ENCODE data around the gene PLD1. TPM values are rescaled to one million over a fixed set of nuclear protein-coding genes. Genes with fewer than 3 reads are reported as not detected.

The PLD1 gene
- total RNA-seq, 4 donors from 2014 or later = 30.9 to 67.9 (median 56.0) TPM

GRCh38 chr3:171592786-171593185 lies 217.5 kb downstream of the PLD1 start:
- DNase-seq = no peak
- no peaks in the 10 kb centered on the region for H3K36me3 ChIP-seq
- H3K27me3 ChIP-seq = no peaks in the 10 kb centered on the region
- no peaks in the 10 kb centered on the region for H3K4me1 ChIP-seq
- intact Hi-C loops (cut with DNase I) = no loop called here
- TF ChIP-seq CTCF (IDR thresholded peaks at IDR 0.05) (no peak), POLR2A (IDR thresholded peaks at IDR 0.05) (no peak)
- no peaks in the 10 kb centered on the region for H3K9me3 ChIP-seq
- H3K4me3 ChIP-seq = no peak overlapping the region
- no peak overlapping the region for H3K27ac ChIP-seq

GRCh38 chr3:171591070-171591469 lies 219.2 kb downstream of the PLD1 start:
- H3K9me3 ChIP-seq = no peaks in the 10 kb centered on the region
- H3K27me3 ChIP-seq = no peaks in the 10 kb centered on the region
- intact Hi-C loops (cut with DNase I) = no loop called here
- H3K27ac ChIP-seq = no peak overlapping the region
- H3K4me1 ChIP-seq = no peaks in the 10 kb centered on the region
- no peaks in the 10 kb centered on the region for H3K36me3 ChIP-seq
- no peak overlapping the region for H3K4me3 ChIP-seq
- TF ChIP-seq POLR2A (IDR thresholded peaks at IDR 0.05) (no peak), CTCF (IDR thresholded peaks at IDR 0.05) (no peak)
- DNase-seq = no peak

DNA sequence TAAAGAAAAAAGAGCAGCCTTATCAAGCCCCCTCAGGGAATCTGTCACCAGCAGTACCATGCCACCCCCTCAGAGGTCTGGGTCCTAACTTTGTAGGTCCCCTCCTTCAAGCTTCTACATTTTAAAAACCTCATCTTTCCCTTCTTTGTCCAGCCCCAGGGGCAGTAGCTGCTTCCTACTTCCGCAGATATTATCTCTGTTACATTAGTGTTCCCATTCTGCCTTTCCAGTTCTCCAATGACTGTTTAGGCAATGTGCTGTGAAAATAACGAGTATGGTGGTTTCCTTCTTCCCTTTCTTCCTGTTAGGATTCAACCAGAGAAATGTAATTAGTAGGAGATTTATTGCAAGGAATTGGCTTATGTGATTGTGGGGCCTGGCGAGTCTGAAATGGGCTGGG lies 224.0 kb downstream of the PLD1 start:
- TF ChIP-seq CTCF (IDR thresholded peaks at IDR 0.05) (no peak), POLR2A (IDR thresholded peaks at IDR 0.05) (no peak)
- no peak for DNase-seq
- no peak overlapping the region for H3K27ac ChIP-seq
- no peaks in the 10 kb centered on the region for H3K36me3 ChIP-seq
- H3K4me3 ChIP-seq = no peak overlapping the region
- no peaks in the 10 kb centered on the region for H3K4me1 ChIP-seq
- WGBS, 2 donors = 71 to 73% methylated on average over 3 of the region's 3 CpGs
- no peaks in the 10 kb centered on the region for H3K9me3 ChIP-seq
- intact Hi-C loops (cut with DNase I) = no loop called here
- H3K27me3 ChIP-seq = no peaks in the 10 kb centered on the region

DNA sequence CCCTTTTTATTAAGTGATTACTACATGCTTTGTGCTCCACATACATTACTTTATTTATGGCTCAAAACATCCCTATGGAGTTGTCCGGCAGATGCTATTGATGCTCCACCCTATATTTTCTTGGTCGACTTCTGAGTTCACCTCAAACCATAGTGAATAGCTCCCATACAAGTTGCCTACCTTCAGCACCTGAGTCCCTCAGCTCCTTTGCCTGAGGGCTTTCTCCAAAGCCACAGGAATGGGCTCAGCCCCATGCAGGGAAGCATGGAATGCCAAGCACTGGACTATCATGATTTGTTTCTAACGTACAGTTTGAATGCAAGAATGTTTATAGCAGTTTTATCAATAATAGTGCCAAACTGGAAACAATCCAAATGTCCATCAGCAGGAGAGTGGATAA lies 225.2 kb downstream of the PLD1 start:
- no peak overlapping the region for H3K4me3 ChIP-seq
- no peaks in the 10 kb centered on the region for H3K36me3 ChIP-seq
- H3K27me3 ChIP-seq = no peaks in the 10 kb centered on the region
- TF ChIP-seq CTCF (IDR thresholded peaks at IDR 0.05) (no peak), POLR2A (IDR thresholded peaks at IDR 0.05) (no peak)
- no peak overlapping the region for H3K27ac ChIP-seq
- intact Hi-C loops (cut with DNase I) = no loop called here
- H3K4me1 ChIP-seq = no peaks in the 10 kb centered on the region
- no peaks in the 10 kb centered on the region for H3K9me3 ChIP-seq
- 70 to 82% methylated on average over 3 of the region's 3 CpGs for WGBS, 2 donors
- DNase-seq = no peak

DNA sequence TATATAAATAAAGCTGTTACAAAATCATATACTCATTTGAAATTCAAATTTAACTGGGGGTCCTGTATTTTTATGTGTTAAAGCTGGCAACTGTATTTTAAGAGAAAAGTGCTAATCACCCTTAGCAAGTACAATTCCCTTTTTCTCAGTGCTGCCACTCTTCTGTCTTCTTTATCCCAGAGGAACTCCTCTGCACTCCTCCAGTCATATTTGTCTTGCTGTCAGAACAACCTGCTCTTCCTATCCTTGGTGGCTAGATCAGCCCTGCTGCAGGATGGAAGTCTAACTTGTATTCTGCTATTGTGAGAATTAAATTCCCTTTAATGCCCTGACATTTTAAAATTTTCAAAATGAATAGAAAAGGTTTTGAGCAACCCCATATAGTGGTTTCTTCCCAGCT lies 226.2 kb downstream of the PLD1 start:
- DNase-seq = no peak
- Histone ChIP-seq H3K27me3 (no peaks in the 10 kb centered on the region), H3K4me3 (no peak overlapping the region), H3K4me1 (no peaks in the 10 kb centered on the region), H3K9me3 (no peaks in the 10 kb centered on the region), H3K36me3 (no peaks in the 10 kb centered on the region), H3K27ac (no peak overlapping the region)
- intact Hi-C loops (cut with DNase I) = no loop called here
- TF ChIP-seq CTCF (IDR thresholded peaks at IDR 0.05) (no peak), POLR2A (IDR thresholded peaks at IDR 0.05) (no peak)

Data from esophagus squamous epithelium (tissue), 5 donors.